ENCODE measurements around the gene PNMA6E.

DNA sequence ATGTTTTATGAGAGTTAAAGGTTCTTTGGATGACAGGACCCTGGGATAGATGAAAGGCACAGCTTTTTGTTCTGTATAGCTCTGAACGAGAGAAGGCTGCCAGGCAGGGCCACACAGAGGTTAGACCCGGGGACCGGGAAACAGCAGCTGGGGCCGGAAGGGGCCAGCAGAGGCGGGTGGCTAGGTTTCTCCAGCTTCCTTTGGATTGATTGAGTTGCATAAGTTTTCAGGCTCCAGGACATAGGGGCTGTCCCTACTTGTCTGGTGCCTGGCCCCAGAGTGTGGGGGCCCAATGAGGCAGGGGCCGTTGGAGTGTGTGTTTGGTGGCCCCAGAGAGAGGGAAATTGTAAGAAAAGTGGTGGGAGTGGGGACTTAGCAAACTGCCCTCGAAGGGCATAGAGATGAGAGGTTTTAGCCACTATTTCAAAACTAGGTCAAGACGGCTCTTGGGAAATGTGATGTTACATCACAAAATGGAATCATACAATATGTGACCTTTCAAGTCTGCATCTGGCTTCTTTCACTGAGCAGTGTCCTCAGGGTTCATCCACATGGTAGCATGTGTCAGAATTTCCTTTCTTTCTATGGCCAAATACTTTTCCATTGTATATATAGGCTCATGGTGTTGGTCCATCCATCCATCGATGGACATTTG, 13.8 kb upstream of the PNMA6E start:
- TF ChIP-seq, protein P1, sequence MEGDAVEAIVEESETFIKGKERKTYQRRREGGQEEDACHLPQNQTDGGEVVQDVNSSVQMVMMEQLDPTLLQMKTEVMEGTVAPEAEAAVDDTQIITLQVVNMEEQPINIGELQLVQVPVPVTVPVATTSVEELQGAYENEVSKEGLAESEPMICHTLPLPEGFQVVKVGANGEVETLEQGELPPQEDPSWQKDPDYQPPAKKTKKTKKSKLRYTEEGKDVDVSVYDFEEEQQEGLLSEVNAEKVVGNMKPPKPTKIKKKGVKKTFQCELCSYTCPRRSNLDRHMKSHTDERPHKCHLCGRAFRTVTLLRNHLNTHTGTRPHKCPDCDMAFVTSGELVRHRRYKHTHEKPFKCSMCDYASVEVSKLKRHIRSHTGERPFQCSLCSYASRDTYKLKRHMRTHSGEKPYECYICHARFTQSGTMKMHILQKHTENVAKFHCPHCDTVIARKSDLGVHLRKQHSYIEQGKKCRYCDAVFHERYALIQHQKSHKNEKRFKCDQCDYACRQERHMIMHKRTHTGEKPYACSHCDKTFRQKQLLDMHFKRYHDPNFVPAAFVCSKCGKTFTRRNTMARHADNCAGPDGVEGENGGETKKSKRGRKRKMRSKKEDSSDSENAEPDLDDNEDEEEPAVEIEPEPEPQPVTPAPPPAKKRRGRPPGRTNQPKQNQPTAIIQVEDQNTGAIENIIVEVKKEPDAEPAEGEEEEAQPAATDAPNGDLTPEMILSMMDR (IDR thresholded peaks at IDR 0.05; ENCODE audit: low read length), result no peak
- TF ChIP-seq EZH2 (optimal IDR thresholded peaks at IDR 0.05; ENCODE audit: low read depth, low read length), result no peak

Data from MM.1S (cell line).